ENCODE measurements around the gene SHF.

Gene SHF

DNA sequence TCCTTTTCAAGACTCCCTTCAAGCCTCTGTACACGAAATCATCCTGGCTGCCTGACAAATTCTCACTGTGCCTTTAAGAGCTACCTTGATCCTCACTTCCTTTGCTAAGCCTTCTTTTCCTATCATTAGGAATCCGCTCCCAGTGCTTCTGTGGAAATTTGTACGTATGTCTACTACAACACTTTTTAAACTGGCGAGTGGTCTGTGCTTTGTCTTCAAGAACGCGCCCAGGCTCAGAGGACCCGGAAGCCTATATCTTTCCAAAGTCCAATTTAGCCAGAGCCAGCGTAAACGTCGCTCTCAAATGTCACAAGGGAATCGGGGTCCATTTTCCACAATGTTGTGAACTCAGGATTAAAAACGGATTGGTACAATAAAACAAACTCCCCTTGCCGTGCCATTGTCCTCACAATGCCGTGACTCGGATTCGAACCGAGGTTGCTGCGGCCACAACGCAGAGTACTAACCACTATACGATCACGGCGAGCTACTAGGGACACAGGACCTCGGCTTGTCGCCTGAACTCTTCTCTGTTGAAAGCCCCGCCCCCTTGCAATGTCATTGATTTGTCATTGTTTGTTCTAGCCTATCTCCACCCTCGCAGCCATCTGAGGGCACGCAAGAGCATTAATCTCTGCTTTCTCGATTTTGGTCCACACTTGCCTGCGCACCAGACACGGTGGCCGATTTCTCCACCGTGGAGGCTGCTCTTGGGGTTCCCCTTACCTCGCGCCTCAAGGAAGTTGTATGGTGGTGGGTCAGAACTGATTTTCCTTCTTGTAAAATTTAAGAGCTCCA is 12.4 kb upstream of the SHF start:
- peak; percentile 67 to 99 (median 94) for DNase-seq

DNA sequence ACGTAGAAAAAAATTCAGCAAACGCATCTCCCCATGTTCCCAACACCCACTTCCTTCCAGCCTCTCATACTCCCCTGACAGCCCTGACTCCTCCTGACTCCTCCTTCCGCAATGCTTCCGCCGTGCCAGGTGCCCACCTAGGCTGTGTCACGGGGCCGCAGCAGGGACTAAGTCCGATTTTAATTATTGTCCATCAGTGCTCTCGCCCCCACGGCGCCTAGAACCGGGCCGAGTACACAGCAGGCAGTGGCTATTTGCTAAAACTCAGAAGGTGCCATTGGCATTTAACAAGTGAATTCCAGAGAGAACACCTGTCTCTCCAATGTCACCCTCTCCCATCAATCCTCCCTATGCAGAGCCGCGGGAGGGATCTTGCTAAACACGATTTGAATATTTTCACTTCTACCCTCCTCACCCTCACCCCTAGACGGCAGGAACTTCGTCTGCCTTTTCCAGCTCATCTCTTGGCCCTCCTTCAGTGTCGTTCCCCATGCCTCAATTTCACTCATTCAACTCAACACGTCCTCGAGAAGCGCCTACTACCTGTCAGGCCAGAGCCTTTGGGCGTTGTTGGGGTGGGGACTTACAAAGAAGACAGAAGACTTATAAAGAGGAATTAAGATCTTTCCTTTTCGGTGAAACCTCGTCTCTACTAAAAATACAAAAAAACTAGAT is 11.5 kb upstream of the SHF start:
- peak in 18 of 58 donors; percentile 3 to 76 (median 59) for DNase-seq

DNA sequence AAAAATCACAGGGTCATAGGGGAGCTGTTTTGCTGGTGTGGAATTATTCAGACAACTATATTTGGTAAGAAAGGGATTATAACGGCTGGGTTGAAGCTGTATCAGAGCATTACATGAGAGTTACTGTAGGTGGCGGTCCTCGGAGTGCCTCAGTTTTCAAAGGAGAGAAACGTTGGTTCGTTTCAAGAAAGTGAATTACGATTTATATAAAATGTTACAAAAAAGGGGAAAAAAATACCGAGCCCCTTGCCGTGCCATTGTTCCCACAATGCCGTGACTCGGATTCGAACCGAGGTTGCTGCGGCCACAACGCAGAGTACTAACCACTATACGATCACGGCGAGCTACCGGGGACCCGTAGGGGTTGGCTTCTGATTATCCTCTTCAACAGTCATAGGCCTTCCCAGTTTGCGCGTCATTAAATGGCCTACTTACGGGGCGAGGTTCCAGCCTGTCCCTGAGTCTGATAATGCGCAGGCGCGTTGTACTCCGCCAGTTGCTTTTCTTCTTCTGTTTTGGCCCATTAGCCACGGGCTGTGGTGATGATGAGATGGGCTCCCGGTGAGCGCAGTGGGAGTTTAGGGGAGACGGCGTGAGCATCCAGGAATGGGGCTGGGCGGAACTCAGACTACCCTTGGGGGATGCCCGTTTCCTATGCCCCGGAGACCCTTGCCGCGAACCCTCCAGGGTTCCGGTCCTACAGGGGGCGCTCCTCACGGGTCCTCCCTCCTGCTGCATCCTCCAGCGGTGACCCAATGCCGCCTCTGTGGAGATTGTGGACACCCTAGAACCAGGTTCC is 10.8 kb upstream of the SHF start:
- peak; percentile 73 to 99 (median 94) for DNase-seq

DNA sequence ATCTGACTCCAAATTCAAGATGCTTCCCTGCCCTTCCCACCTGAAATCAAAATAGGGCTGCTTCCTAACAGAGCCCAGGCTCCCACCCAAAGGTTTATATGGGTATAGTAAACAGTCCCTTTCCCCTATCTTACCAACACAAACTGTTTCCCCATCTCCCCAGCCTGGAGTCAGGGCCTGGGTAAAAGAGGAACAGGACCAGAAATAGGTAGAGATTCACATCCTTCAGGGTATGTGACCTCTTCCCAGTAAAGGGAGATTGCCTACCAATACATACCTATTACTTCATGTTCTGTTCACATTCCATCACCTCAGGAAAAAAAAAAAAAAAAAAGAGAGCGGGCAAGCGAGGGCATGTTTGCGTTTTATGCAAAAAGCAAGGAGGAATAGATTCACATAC is 9.7 kb upstream of the SHF start:
- DNase-seq = no peak

DNA sequence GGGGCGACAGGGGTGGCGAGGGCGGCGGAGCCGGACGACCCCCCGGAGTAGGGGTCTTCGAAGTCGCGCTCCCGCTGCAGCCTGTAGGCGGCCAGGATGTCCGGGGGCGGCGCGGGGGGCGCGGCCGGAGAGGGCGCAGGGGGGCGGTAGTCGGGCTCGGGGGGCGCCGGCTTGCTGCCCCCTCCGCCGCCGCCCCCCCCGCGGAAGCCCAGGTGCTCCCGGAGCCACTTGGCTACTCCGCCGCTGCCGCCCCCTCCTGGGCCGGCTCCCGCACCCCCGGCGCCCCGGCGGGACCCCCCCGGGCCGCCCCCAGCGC is 230 bp downstream of the SHF start:
- no peak for DNase-seq

DNA sequence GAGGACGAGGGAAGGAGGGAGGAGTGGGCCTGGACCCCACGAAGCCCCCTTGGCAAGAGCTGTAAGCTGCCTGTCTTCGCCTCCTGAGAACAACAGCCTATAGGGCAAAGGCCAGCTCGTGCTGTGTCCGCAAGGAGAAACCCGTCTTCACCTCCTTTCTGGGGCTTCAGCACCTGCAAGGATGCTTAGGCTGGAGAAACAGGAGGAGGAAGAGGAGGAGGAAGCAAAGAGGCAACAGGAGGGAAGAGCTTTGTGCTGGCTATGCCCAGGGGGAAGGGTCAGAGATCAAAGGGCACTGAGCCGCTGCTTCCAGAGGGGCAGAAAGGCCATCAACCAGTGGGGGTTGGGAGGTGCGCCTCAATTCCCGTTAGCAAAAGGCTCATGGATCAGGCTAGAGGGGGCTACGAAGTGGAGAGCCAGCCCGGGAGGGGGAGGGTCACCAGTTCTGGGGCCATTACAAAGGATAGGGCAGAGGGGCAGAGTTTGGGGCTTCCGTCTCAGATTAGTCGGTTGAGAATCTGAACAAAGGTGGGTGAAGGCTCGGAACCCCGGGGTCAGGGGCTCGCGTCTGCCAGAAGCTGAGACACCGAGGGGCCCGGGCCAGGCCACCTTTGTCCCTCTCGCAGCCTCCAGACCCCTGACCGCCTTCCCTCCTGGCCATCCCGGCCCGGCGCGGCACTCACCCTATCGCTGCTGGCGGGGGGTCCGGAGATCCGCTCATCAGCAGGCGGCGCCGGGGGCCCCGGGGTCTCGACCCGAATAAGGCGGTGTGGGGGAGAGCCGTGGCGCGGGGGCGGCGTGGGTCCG is 792 bp downstream of the SHF start:
- DNase-seq = peak in 2 of 58 donors; percentile 52 to 64

DNA sequence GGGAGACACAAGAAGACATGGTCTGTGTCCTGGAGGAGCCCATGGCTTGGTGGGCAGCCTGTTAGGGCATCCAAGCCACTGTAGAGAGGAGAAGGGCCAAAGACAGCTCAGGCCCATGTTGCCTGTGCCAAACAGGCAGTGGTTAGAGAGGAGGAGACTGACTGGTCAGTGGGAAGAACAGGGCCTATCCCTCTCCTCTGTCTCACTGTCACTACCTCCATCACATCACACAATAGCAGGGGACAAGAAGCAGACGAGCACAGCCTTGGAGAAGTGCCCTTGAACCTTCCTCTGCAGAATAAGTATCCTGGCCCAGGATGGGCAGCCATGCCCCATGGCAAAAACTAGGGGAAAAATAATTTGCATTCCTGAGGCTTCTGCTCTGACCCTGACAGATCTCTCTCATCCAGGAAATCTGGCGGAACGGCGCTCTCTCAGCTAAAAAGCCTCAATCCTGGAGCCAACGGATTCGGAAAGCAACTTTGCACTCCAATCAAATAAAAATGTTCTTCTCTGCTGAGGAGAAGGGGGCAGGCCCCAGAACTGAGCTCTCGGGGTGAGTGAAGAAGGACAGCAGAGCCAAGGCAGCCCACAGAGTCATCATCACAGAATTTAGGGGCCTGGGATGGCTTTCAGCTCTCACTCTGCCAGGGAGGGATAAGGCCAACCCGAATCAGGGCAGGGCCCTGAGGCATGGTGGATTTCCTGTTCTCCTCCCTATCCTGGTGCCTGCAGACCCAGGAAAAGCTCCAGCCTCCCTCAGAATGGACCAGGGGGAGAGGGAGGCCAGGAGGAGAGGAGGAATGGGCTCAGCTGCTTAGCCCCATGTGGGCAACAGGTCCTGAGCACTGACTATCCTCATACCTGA is 1.6 kb downstream of the SHF start:
- DNase-seq = peak in 5 of 58 donors; percentile 8 to 64 (median 38)

DNA sequence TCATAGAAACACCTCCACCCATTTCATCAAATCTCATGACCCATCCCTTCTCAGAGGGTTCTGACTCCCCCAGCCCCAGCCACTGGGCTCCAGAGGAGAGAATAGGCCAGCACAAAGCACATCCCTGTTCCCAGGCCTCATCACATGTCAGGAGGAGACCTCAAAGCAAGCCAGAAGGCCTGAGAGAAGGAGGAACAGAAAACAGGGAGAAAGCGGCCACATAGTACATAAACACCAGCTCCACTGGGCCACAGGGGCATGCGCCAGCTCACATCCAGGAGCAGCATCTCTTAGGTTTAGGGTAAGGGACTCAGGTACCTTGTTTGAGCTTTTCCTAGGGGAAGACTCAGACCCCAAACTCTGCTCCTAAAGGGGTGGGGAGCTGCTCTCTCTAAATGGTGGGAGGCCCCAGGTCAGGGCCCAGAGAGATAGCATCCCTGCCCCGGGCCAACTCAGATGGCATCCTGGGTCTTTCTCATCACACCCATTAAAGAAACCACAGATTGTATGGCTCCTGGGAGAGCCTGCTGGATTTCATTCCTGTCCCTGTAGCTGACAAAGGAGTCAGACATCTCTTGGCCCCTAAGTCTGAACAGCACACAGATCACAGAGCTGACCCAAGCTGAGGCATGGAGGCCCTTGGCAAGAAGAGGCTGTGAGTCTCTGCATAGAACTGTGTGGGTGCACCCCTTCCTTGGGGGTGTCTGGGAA is 2.5 kb downstream of the SHF start:
- DNase-seq = peak in 1 of 58 donors; percentile 14

DNA sequence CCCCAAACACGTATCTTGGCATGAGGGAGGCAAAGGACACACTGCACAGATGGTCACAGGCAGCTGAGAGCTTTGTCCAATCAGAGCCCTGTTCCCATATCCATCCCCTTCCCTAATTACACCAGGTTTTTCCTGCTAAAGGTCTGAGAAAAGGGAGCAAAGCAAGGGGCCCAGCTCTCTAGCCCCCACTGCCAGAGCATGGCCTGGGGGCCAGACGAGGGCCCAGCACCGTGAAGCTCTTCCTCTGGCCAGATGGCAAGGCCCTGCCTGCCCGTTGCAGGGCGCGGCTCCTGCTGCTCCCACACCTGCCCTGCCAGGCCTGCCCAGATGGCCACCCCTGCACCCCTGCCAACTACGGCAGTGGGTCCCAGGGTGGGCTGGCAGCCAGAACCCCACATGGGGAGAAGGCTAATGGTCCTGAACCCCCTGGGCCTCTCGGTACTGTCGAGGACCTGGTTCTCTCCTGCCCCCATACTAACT is 3.2 kb downstream of the SHF start:
- DNase-seq = no peak

DNA sequence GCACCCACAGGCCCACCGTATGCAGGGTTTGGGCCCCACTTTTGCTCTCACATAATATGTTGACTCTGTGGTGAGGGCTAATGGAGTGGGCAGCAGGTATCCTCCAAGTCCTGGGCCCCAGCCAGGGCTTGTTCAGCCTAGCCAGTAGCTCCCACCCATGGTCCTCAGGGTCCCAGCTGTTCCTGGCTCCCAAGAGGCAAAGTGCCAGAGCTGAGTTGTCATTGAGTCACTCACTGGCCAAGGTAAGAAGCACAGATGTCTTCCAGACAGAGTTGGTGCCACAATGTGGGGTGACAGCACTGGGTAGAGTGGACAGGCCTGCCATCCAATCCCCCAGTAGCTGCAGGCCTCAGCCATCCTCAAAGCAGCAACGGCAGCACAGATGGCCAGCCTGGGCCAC is 4.3 kb downstream of the SHF start:
- DNase-seq = no peak

DNA sequence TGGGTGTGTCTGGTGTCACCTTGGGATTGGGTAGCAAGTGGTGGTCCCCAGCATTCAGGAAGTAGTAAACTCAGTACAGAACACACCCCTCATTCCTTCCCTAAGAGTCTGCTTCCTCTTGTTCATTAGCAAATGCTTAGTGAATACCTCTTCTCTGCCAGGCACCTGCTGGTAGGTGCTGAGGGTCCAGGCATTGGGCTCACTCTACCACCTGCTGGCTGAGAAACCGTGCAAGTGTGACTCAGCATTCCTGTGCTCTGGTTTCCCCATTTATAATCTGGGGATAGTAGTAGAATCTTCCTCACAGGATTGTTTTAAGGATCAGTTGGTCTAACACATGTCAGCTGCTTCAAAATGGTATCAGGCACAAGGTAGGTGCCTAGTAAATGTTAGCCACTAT is 4.8 kb downstream of the SHF start:
- no peak for DNase-seq

DNA sequence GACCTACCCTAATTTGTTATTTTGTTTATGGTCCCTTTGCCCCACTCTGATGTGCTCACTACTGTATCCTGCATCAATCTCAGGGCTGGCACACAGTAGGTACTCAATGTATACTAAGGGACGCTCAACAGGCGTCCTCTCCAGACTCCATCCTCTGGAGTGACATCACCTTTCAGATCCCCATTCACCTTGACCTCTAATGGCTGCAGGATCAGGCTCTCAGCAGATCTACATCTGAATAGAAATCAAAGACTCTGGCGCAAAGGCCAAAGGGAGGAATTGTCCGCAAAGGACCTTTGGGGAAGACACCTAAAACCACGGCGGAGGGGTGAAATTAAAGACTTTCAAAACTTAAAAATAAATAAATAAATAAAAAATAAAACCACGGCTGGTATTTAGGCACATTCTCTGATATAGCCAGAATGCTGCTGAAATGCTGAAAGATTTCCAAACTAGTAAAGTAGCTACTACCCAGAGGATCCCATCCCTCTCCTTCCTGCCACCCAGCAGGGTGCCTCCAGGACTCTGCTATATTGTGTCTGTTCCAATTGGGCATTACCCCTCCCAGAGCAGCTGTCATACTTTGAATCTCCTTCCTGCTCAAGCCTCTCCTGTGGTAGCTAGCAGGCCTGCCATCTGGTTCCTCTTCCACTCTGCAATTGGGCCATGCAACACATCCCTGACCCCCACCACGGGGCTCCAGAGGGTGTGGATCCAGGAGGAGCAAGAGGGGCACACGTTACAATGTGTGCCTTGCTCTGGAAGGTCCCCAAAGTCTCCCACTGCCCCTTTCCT is 6.1 kb downstream of the SHF start:
- peak in 2 of 58 donors; percentile 27 to 28 for DNase-seq

DNA sequence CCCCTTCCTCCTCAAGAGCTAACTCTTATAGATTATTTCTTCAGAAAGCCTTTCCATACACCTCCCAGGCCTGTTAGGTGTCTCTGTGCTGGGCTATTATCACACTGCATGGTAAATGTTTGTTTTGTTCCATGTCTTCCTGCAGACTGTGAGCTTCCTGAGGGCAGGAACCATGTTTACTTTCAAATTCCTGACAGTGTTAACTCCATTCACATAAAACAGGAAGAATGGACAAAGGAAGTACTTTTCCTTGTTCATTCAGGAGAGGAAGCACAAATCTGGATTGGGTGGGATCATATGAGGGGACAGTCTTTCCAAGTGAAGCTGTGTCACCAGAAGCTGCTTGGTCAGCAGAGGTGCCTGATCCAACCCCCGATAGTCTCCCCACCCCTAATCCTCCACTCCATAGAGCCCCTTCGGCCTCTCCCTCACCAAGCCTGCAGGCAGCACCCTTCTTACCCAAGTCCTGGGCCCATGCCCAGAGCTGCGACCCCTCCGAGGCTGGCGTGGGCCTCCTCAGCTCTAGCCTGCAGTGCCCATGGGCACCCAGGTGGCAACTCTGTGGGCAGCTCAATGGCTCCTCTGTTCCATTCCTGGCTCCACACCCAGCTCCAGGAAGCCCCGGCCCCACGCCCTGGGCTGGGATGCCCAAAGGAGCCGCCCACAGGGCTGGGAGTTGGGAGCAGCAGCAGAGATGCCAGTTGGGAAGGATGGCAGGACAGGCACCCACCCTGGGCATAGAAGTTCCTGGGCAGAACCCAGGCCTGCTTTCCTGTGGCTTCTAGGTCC is 6.9 kb downstream of the SHF start:
- no peak for DNase-seq

DNA sequence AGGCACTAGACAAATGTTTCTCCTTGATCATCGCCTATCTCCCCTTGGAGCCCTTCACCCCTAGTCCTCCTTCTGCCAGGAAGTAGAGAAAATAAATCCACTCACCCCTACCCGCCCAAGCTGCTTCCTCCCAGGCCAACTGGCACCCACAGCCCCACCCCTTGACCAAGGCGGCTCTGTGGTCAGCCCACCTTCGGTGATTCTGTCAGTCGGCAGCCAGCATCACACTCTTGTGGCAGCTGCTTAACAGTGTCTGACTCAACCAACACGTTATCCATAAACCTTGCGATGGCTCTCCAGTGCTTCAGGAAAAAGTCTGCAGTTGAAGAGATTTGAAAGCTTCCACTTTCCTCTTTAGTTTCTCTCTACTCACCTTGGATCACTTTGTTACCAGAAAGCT is 7.6 kb downstream of the SHF start:
- no peak for DNase-seq

DNA sequence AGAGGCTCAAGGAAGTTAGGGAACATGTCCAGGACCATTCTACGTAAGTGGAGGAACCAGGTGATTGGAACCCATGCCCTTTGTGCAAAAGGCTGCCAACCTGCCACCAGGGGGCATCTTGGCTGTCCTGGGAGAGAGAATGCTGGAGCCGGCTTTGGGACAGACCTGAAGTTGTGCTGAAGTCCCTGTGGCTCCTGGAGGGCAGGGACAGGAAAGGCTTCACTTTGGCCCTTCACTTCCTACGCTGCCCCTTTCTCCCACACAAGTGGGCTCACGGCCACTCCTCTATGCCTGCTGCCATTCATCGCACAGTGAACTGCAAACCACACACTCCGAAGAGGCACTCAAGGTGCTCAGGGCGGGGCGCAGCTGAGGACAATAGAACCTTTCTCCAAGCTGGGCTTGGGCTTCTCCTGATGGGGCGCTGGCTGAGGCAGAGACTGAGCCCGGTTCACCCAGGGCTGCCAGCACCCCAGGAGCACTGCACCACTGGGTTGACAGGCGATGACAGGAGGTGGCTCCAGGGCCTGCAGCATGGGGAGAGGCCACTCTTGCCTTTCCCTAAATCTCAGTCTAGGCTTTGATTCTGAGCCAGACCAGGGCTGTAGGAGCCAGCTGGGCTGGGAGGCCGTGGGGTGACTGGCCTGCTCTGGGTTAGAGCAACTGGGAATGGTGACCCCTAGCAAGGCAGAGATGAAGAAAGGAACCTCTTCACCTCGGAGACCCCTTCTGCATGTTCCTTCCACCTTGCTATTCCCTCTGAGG is 8.4 kb downstream of the SHF start:
- peak in 1 of 58 donors; percentile 12 for DNase-seq

DNA sequence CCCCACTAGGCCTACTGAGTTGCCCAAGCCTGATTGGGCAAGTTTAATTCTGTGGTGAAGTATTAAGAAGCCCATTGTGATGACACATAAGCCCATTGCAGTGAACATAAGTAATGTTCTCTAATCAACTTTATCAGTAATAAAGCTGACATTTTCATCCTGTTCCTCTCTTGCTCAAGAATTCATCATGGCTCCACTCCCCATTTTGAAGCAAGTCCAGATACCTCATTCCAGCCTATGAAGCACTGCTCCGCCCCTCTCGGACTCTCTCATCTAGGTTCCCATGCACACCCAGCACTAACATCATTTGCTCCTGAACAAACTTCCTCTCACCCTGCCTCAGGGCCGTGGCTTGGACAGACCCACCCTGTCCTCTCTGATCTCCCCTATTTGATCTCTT is 10.5 kb downstream of the SHF start:
- no peak for DNase-seq

DNA sequence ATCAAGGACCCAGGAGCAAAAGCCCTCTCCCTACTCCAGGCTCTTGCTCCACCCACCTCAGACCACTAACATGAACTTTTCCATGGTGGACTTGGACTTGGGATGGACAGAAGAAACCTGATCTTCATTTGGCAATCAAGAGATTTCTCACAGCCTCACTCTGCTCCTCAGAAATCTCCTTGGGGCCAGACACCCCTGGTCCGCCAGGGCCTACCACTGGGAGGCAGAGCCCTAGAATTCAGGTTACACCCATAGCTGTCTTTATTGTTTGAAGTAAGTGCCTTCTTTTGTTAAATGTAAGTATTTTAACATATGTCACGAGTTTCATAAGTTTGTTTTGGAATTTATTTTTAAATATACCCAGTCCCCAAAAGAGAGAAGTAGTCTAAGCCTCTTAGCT is 13.2 kb downstream of the SHF start:
- no peak for DNase-seq
